Myocyte (in vitro differentiated cells): ENCODE results near the gene LNPK. TPM values are rescaled to one million over a fixed set of nuclear protein-coding genes. Genes with fewer than 3 reads are reported as not detected.
A peak's percentile ranks its signal among the peaks of the same experiment; 100 is the strongest.
"Not testable (repeated sequence)": the region's sequence is repeated elsewhere in the genome, so short reads cannot be mapped to it uniquely, and the experiment has no call there.

ENCODE experiments used
- DNase-seq: peaks from one replicate; pipeline ENCODE4 v3.0.0-alpha.2; 2012; ENCODE audit warnings: low read depth
- polyA plus RNA-seq: library from polyadenylated mRNA; unstranded; fragments of >200 nt; gene quantifications from one replicate; pipeline ENCODE4 v1.2.1, GENCODE V29; 2012; ENCODE audit warnings: missing spikeins
- total RNA-seq: library from RNA; depleted of rRNA; stranded (reverse); fragments of >200 nt; gene quantifications from 2 replicates; pipeline ENCODE4 v1.2.3, GENCODE V29; 2014

LNPK gene
- 34.4 and 51.5 TPM in 2 replicates for total RNA-seq
- 23.1 TPM for polyA plus RNA-seq

GRCh38 chr2:176001916-176002687 lies at the start of gene LNPK:
TSS of gene LNPK (minus strand) at chr2:176002267. CDS start at chr2:175995584, 6,683 bp downstream.
- peak; percentile 92 for DNase-seq

- no peak for DNase-seq
Observed at GRCh38 chr2:176039375-176039774, 37.3 kb upstream of the LNPK start.

GRCh38 chr2:176038694-176039093 lies 36.6 kb upstream of the LNPK start:
- no peak for DNase-seq

GRCh38 chr2:176035013-176035691 lies 33.1 kb upstream of the LNPK start:
- DNase-seq = peak; percentile 19

GRCh38 chr2:176027806-176028205 lies 25.7 kb upstream of the LNPK start:
- no peak for DNase-seq

- DNase-seq = no peak
Observed at GRCh38 chr2:176025932-176026331, 23.9 kb upstream of the LNPK start.

- no peak for DNase-seq
Observed at GRCh38 chr2:176024083-176024482, 22.0 kb upstream of the LNPK start.

GRCh38 chr2:176022048-176022447 lies 20.0 kb upstream of the LNPK start:
- no peak for DNase-seq

- no peak for DNase-seq
Observed at GRCh38 chr2:176020400-176020799, 18.3 kb upstream of the LNPK start.

GRCh38 chr2:176018708-176019107 lies 16.6 kb upstream of the LNPK start:
- no peak for DNase-seq

GRCh38 chr2:176009445-176009844 lies 7.4 kb upstream of the LNPK start:
- no peak for DNase-seq

- no peak for DNase-seq
Observed at GRCh38 chr2:176004934-176005333, 2.9 kb upstream of the LNPK start.

- no peak for DNase-seq
Observed at GRCh38 chr2:176003958-176004357, 1.9 kb upstream of the LNPK start.

- no peak for DNase-seq
Observed at GRCh38 chr2:176002688-176003210, 682 bp upstream of the LNPK start.

GRCh38 chr2:176001281-176001915 lies 669 bp downstream of the LNPK start:
- peak; percentile 52 for DNase-seq

- no peak for DNase-seq
Observed at GRCh38 chr2:175999283-175999819, 2.7 kb downstream of the LNPK start.

GRCh38 chr2:175990099-175990498 lies 12.0 kb downstream of the LNPK start:
- DNase-seq = no peak

- not testable (repeated sequence) for DNase-seq
Observed at GRCh38 chr2:175987126-175987525, 14.9 kb downstream of the LNPK start.

GRCh38 chr2:175984846-175985245 lies 17.2 kb downstream of the LNPK start:
- DNase-seq = no peak

GRCh38 chr2:175981551-175981950 lies 20.5 kb downstream of the LNPK start:
- no peak for DNase-seq

- no peak for DNase-seq
Observed at GRCh38 chr2:175976391-175977157, 25.5 kb downstream of the LNPK start.
